Left lung (tissue), 10 donors: ENCODE data around the gene FAM118B. TPM values are rescaled to one million over a fixed set of nuclear protein-coding genes. Genes with fewer than 3 reads are reported as not detected.

Experiments
- ATAC-seq: fragments of 200-7000 bp; cut with Tn5 transposase; one replicate; pipeline ENCODE4 v1.9.1; 2020; ENCODE audit warnings: moderate library complexity
- DNase-seq, 4 donors: peaks; one replicate each; pipeline ENCODE4 v3.0.0-alpha.2; 2013 to 2020
- H3K27ac ChIP-seq, 2 donors: fragments of 200-600 bp; sonication (generic) in 1 of 2; one replicate each; pipeline versions ENCODE4 v1.5.0 to v1.8.0; 2020 to 2021
- H3K27me3 ChIP-seq, 2 donors: fragments of 200-600 bp; sonication (generic) in 1 of 2; one replicate each; pipeline versions ENCODE4 v1.5.0 to v1.8.0; 2020 to 2021
- H3K36me3 ChIP-seq, 2 donors: fragments of 200-600 bp; sonication (generic) in 1 of 2; one replicate each; pipeline versions ENCODE4 v1.5.0 to v1.8.0; 2020 to 2021
- H3K4me1 ChIP-seq, 2 donors: fragments of 200-600 bp; one replicate each; pipeline ENCODE4 v1.8.0; 2021
- H3K4me3 ChIP-seq, 2 donors: fragments of 200-600 bp; sonication (generic) in 1 of 2; one replicate each; pipeline versions ENCODE4 v1.5.0 to v1.8.0; 2020 to 2021; ENCODE audit warnings: mild to moderate bottlenecking in 1 of 2
- H3K9me3 ChIP-seq, 2 donors: fragments of 200-600 bp; sonication (generic) in 1 of 2; one replicate each; pipeline versions ENCODE4 v1.5.0 to v1.8.0; 2020 to 2021
- CTCF ChIP-seq, 2 donors: fragments of 200-600 bp; sonication (generic) in 1 of 2; IDR thresholded peaks; one replicate each; pipeline versions ENCODE4 v1.5.0 to v1.8.0; 2021; ENCODE audit warnings: antibody characterized with exemption in 2 of 2
- intact Hi-C, 2 donors: fragments of 100-400 bp; cut with DNase I; formaldehyde crosslinking; loops; one replicate each; pipeline versions ENCODE4 v1.11.2 to v1.14.2; 2022
- polyA plus RNA-seq, 6 donors: library from polyadenylated mRNA; unstranded; fragments of 120-200 nt; gene quantifications; one replicate each; pipeline ENCODE4 v1.2.1, GENCODE V29; 2013; ENCODE audit not compliant: insufficient read length in 6 of 6
- total RNA-seq, 2 donors: library from RNA; stranded (reverse); fragmentation: NEBNext Ultra II Directional; extraction: Animal tissue kit (Norgen Biotek cat#: 25700); gene quantifications; one replicate each; pipeline ENCODE4 v1.2.1, GENCODE V29; 2021
- donor health status: DM: no; HTN: yes; CAD: no.
- donor health status: DM: no; HTN: no; CAD: no.

Gene FAM118B
- total and polyA plus RNA-seq, 8 donors = 23.7 to 34.9 (median 28.5) TPM

GRCh38 chr11:126224647-126225294, 13.2 kb downstream of the FAM118B start:
- Histone ChIP-seq H3K36me3 (peaks cover 0 to 9% of the 10 kb centered on the region in 2 donors), H3K27me3 (no peaks in the 10 kb centered on the region), H3K9me3 (no peaks in the 10 kb centered on the region), H3K4me1 (peaks cover 0 to 5% of the 10 kb centered on the region in 2 donors), H3K27ac (peak overlapping the region in 1 of 2 donors; percentile 72), H3K4me3 (no peak overlapping the region)
- TF ChIP-seq CTCF (IDR thresholded peaks at IDR 0.05) = no peak
- DNase-seq = no peak
- ATAC-seq = no peak
- intact Hi-C loops = no loop called here

GRCh38 chr11:126225295-126225665, 13.7 kb downstream of the FAM118B start:
- TF ChIP-seq CTCF (IDR thresholded peaks at IDR 0.05) = no peak
- Histone ChIP-seq H3K27me3 (no peaks in the 10 kb centered on the region), H3K36me3 (peaks cover 0 to 12% of the 10 kb centered on the region in 2 donors), H3K4me1 (no peaks in the 10 kb centered on the region), H3K4me3 (no peak overlapping the region), H3K9me3 (no peaks in the 10 kb centered on the region), H3K27ac (peak overlapping the region in 1 of 2 donors; percentile 72)
- DNase-seq (no peak), ATAC-seq (no peak)
- intact Hi-C loops = no loop called here

DNA sequence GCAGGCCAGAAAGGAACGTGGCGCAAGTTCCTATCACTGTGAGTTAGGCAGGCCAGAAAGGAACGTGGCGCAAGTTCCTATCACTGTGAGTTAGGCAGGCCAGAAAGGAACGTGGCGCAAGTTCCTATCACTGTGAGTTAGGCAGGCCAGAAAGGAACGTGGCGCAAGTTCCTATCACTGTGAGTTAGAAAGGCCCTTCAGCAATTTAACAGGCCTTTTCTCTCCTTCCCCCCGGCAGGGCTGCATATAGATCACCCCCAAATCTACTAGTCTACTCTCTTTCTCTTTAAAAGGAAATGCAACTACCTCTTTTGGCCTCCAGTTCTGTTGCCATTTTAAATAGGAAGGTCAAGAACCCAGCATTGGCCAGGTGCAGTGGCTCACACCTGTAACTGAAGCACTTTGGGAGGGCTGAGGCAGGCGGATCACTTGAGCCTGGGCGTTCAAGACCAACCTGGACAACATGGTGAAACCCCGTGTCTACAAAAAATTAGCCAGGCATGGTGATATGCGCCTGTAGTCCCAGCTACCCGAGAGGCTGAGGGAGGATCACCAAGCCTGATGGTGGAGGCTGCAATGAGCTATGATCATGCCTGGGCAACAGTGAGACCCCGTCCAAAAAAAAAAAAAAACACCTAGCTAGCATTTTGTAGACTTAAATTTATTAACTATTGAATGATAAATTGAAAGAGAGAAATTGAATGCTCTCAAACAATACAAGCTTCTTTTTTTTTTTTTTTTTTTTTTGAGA, 14.9 kb downstream of the FAM118B start:
- intact Hi-C loops = no loop called here
- Histone ChIP-seq H3K4me3 (no peak overlapping the region), H3K9me3 (no peaks in the 10 kb centered on the region), H3K27ac (peak overlapping the region in 1 of 2 donors; percentile 52), H3K4me1 (no peaks in the 10 kb centered on the region), H3K36me3 (peaks cover 0 to 16% of the 10 kb centered on the region in 2 donors), H3K27me3 (no peaks in the 10 kb centered on the region)
- no peak for TF ChIP-seq CTCF (IDR thresholded peaks at IDR 0.05)
- no peak for DNase-seq
- no peak for ATAC-seq

DNA sequence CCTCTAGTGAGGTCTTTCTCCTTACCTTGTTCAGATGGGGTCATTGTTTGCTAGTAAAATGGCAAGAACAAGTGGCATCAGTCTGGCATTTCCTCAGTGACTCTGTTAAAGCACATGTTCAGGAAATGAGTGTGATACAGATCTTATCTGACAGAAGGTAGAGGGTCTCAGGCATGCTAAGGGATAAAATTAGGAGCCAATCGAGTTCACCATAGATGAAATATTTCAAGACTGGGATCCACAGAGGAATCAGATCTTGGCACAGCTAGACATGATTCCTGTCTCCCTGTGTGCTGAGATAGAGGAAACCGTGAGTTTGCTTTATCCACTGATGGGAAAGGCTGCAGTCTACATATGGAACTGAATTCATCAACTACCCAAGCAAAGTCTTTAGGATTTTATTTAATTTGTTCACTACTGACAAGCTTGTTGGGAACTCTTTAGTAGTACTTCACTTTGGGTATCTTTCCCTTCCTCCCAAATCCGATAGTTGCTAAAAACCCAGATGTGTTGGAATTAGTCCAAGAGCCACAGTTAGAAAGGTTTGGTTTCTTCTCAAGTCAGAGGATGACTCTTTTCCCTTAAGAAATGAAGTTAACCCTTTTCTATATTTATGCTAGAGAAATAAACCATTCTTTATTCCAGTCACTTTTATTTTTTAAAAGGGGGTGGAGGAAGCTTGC, 18.4 kb downstream of the FAM118B start:
- Histone ChIP-seq H3K36me3 (peaks cover 0 to 16% of the 10 kb centered on the region in 2 donors), H3K4me1 (peaks cover 0 to 7% of the 10 kb centered on the region in 2 donors), H3K4me3 (no peak overlapping the region), H3K9me3 (no peaks in the 10 kb centered on the region), H3K27ac (no peak overlapping the region), H3K27me3 (no peaks in the 10 kb centered on the region)
- DNase-seq = no peak
- TF ChIP-seq CTCF (IDR thresholded peaks at IDR 0.05) = no peak
- ATAC-seq = no peak
- intact Hi-C loops = no loop called here
